H1 (cell line): ENCODE measurements around the gene MBD3. TPM values are rescaled to one million over a fixed set of nuclear protein-coding genes. Genes with fewer than 3 reads are reported as not detected.
A peak's percentile ranks its signal among the peaks of the same experiment; 100 is the strongest.

Experiments used
- ASH2L ChIP-seq: fragments of 200-600, 300-600 bp; sonication (generic); IDR thresholded peaks from one replicate; pipeline ENCODE4 v1.7.1; 2017; ENCODE audit warnings: low read length
- ATF3 ChIP-seq: IDR thresholded peaks from 2 replicates; pipeline ENCODE4 v1.6.1; 2011; ENCODE audit warnings: low read depth, mild to moderate bottlenecking, low read length; ENCODE audit not compliant: insufficient read depth
- BACH1 ChIP-seq: IDR thresholded peaks from 2 replicates; pipeline ENCODE4 v1.6.1; 2012; ENCODE audit warnings: low read length, improper control_type of control experiment
- BRCA1 ChIP-seq: IDR thresholded peaks from 2 replicates; pipeline ENCODE4 v1.6.1; 2012; ENCODE audit warnings: low read depth, low read length, improper control_type of control experiment
- CBX5 ChIP-seq: fragments of 300-800, 300-1000 bp; sonication (generic); IDR thresholded peaks from 2 replicates; pipeline ENCODE4 v1.7.1; 2016; ENCODE audit warnings: antibody characterized with exemption, low read length, low read depth
- CHD1 ChIP-seq: IDR thresholded peaks from 2 replicates; pipeline ENCODE4 v1.6.1; 2012; ENCODE audit warnings: low read depth, low read length, improper control_type of control experiment
- CTBP2 ChIP-seq: IDR thresholded peaks from 2 replicates; pipeline ENCODE4 v1.7.0; 2011; ENCODE audit warnings: borderline replicate concordance, mild to moderate bottlenecking, moderate library complexity, mixed read lengths, low read length; ENCODE audit not compliant: insufficient read depth, insufficient read length
- EP300 ChIP-seq, 2 experiments: IDR thresholded peaks; 1 replicate in 1 of 2; 2 replicates in 1 of 2; pipeline ENCODE4 v1.6.1; 2011 to 2012; ENCODE audit warnings: low read depth in 2 of 2, low read length in 2 of 2, mild to moderate bottlenecking in 2 of 2, borderline replicate concordance in 1 of 2, inconsistent platforms in 1 of 2, moderate library complexity in 1 of 2
- GABPA ChIP-seq: IDR thresholded peaks from 2 replicates; pipeline ENCODE4 v1.6.1; 2011; ENCODE audit warnings: mild to moderate bottlenecking, low read length, moderate library complexity, borderline replicate concordance; ENCODE audit not compliant: insufficient read depth
- GTF2F1 ChIP-seq: IDR thresholded peaks from 2 replicates; pipeline ENCODE4 v1.6.1; 2012; ENCODE audit warnings: low read depth, low read length, improper control_type of control experiment, borderline replicate concordance
- JUN ChIP-seq: IDR thresholded peaks from 2 replicates; pipeline ENCODE4 v1.6.1; 2011; ENCODE audit warnings: low read depth, mild to moderate bottlenecking, improper control_type of control experiment, low read length
- JUND ChIP-seq: IDR thresholded peaks from 2 replicates; pipeline ENCODE4 v1.6.1; 2011; ENCODE audit warnings: mild to moderate bottlenecking, improper control_type of control experiment, low read length
- KDM1A ChIP-seq: fragments of 200-600, 300-600 bp; sonication (generic); IDR thresholded peaks from 2 replicates; pipeline ENCODE4 v1.7.1; 2016; ENCODE audit warnings: mild to moderate bottlenecking, low read length, borderline replicate concordance
- PHF8 ChIP-seq: fragments of 200-600 bp; sonication (generic); conservative IDR thresholded peaks from 2 replicates; pipeline ENCODE4 v1.7.1; 2012; ENCODE audit warnings: low read depth, mild to moderate bottlenecking, inconsistent platforms, low read length, moderate library complexity
- POLR2A ChIP-seq, 2 experiments: IDR thresholded peaks; 1 replicate in 1 of 2; 2 replicates in 1 of 2; pipeline ENCODE4 v1.6.1; 2011; ENCODE audit warnings: low read depth in 2 of 2, low read length in 2 of 2, mild to moderate bottlenecking in 2 of 2; ENCODE audit errors: control extremely low read depth in 1 of 2
- POU5F1 ChIP-seq: IDR thresholded peaks from 2 replicates; pipeline ENCODE4 v1.6.1; 2011; ENCODE audit warnings: low read depth, mild to moderate bottlenecking, low read length, moderate library complexity
- RAD21 ChIP-seq, 2 experiments: IDR thresholded peaks in 1 of 2; conservative IDR thresholded peaks in 1 of 2; 2 replicates each; pipeline ENCODE4 v1.6.1; 2011; ENCODE audit warnings: low read depth in 2 of 2, low read length in 2 of 2, improper control_type of control experiment in 1 of 2, inconsistent platforms in 1 of 2, mild to moderate bottlenecking in 1 of 2, moderate library complexity in 1 of 2
- SAP30 ChIP-seq: fragments of 300-600 bp; sonication (generic); IDR thresholded peaks from 2 replicates; pipeline ENCODE4 v1.7.1; 2012; ENCODE audit warnings: low read length, moderate library complexity, mild to moderate bottlenecking, inconsistent platforms; ENCODE audit not compliant: insufficient read depth, insufficient replicate concordance
- SIX5 ChIP-seq: IDR thresholded peaks from 2 replicates; pipeline ENCODE4 v1.6.1; 2011; ENCODE audit warnings: mild to moderate bottlenecking, low read depth, low read length
- TAF1 ChIP-seq: IDR thresholded peaks from 2 replicates; pipeline ENCODE4 v1.6.1; 2011; ENCODE audit warnings: mild to moderate bottlenecking, low read depth, low read length
- TEAD4 ChIP-seq: IDR thresholded peaks from 2 replicates; pipeline ENCODE4 v1.6.1; 2012; ENCODE audit warnings: low read depth, low read length, inconsistent platforms, mixed read lengths
- polyA plus RNA-seq, 7 experiments: library from polyadenylated mRNA; depleted of rRNA in 3 of 7; stranded (reverse) in 5 of 7; unstranded in 2 of 7; fragments of >200 nt in 5 of 7; fragments of 200-250 nt in 2 of 7; gene quantifications; 1 replicate in 5 of 7; 2 replicates in 1 of 7; 4 replicates in 1 of 7; pipeline versions ENCODE4 v1.2.1 to v1.2.3, GENCODE V29; 2011 to 2013; ENCODE audit warnings: missing spikeins in 2 of 7, mixed read lengths in 2 of 7
- total RNA-seq: library from RNA; stranded (reverse); fragmentation: NEBNext Ultra II Directional; extraction: Animal tissue kit (Norgen Biotek cat#: 25700); gene quantifications from 2 replicates; pipeline ENCODE4 v1.2.1, GENCODE V29; 2021
- TF ChIP-seq, protein P1 (sequence below): IDR thresholded peaks from 2 replicates; pipeline ENCODE4 v1.6.1; 2012; ENCODE audit warnings: low read length, inconsistent platforms

The MBD3 gene
- total and polyA plus RNA-seq, 2 of the 8 experiments (the other 6 are each of a cell fraction or from before 2014, with no cell fraction given) = 88.2 to 110 TPM

DNA sequence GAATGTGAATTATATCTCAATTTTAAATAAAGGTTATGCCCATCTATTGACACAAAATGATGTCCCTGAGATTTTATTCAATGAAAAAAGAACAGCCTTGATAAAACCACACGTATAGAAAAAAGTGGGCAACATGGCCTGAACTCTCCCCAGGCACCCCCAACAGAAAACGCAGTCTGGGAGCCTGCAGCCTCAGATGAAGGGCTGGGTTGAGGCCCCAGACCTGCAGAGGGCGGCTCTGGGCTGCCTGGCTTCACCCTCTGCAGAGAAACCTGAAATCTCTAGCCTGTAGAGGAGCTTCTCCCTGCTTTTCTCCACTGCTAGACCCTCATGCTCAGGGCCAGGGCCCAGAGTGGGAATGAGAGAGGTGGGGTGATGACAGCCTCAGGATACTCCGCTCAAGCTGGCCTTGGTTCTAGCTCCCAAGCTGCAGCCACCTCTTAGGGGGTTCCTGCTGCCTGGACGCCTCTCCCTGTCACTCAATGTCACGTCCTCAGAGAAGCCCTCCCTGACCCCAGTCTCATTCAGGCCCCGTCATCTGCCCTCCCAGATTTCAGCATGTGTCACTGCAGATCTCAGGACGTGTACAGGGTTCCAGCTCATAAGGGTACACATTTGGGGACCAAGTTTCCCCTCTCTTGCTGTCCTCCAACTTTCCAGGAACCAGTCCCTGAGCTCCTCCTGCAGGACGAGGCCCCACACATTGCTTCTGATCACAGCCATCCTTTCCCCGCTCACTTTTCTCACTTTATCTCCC is 1.8 kb downstream of the MBD3 start (continued):
- TF ChIP-seq RAD21 (IDR thresholded peaks at IDR 0.05 in 1 of 2, conservative IDR thresholded peaks at IDR 0.05 in 1 of 2; ENCODE audit: low read depth in 2 of 2, low read length in 2 of 2) (peak in 1 of 2 experiments; percentile 33; a peak in 2 of 4 replicates), EP300 (IDR thresholded peaks at IDR 0.05; ENCODE audit: borderline replicate concordance in 1 of 2, low read depth in 2 of 2, low read length in 2 of 2) (no peak), SIX5 (no peak), POLR2A (IDR thresholded peaks at IDR 0.05; ENCODE audit: control extremely low read depth in 1 of 2, low read depth in 2 of 2, low read length in 2 of 2) (peak; percentile 27 to 85), ASH2L (no peak), JUN (no peak), JUND (no peak), CTBP2 (no peak), POU5F1 (no peak), KDM1A (no peak), TAF1 (0 out of 2 replicates have a peak, but pooled peaks have one; percentile 28), GABPA (no peak), TEAD4 (no peak), BACH1 (no peak), CHD1 (no peak), PHF8 (no peak; the same call in 1 of the 2 replicates), GTF2F1 (no peak), SAP30 (no peak), ATF3 (no peak), CBX5 (no peak), BRCA1 (no peak)
- TF ChIP-seq, protein P1, sequence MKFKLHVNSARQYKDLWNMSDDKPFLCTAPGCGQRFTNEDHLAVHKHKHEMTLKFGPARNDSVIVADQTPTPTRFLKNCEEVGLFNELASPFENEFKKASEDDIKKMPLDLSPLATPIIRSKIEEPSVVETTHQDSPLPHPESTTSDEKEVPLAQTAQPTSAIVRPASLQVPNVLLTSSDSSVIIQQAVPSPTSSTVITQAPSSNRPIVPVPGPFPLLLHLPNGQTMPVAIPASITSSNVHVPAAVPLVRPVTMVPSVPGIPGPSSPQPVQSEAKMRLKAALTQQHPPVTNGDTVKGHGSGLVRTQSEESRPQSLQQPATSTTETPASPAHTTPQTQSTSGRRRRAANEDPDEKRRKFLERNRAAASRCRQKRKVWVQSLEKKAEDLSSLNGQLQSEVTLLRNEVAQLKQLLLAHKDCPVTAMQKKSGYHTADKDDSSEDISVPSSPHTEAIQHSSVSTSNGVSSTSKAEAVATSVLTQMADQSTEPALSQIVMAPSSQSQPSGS = no peak
